ENCODE data around the gene SH3BP1. TPM values are rescaled to one million over a fixed set of nuclear protein-coding genes. Genes with fewer than 3 reads are reported as not detected.
A peak's percentile ranks its signal among the peaks of the same experiment; 100 is the strongest.

SH3BP1 gene
- total RNA-seq, 1 experiment from 2014 or later: 39.4 TPM

DNA sequence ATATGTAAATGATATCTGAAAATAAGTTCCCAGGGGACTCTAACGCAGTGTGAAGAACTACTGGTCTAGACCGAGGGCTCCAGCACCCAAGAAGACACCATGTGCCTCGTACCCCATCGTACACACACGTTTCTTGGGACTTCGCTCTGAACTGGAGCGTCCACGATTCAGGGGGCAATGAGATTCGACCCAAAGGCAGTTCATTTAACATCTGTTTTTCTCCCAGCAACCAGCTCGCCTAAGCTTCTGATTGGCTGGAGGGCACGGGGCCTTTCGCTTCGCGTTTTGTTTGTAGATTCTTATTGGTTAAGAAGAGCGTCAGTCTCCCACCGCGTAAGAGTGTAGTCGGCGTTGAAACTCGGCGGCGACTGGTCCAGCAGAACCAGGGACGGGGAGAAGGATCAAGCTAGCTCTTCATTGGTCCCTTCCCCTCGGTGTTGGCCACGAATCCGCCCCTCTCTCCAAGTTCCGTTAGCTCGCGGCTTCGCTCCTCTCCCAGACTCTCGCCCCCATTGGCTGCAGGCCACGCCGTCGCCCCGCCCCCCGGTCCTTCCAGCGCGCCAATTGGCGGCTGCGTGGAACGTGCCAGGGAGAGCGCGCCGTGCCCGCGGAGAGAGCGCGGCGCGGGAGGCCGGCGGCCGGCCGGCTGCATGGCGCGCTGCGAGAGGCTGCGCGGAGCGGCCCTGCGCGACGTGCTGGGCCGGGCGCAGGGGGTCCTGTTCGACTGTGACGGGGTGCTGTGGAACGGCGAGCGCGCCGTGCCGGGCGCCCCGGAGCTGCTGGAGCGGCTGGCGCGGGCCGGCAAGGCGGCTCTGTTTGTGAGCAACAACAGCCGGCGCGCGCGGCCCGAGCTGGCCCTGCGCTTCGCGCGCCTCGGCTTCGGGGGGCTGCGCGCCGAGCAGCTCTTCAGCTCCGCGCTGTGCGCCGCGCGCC is 18.9 kb downstream of the SH3BP1 start, which contains the start of gene PDXP (continued):
- TF ChIP-seq ZNF219 (CRISPR knock-in tag; IDR thresholded peaks at IDR 0.05; ENCODE audit: borderline replicate concordance): no peak
- TF ChIP-seq, protein P1, sequence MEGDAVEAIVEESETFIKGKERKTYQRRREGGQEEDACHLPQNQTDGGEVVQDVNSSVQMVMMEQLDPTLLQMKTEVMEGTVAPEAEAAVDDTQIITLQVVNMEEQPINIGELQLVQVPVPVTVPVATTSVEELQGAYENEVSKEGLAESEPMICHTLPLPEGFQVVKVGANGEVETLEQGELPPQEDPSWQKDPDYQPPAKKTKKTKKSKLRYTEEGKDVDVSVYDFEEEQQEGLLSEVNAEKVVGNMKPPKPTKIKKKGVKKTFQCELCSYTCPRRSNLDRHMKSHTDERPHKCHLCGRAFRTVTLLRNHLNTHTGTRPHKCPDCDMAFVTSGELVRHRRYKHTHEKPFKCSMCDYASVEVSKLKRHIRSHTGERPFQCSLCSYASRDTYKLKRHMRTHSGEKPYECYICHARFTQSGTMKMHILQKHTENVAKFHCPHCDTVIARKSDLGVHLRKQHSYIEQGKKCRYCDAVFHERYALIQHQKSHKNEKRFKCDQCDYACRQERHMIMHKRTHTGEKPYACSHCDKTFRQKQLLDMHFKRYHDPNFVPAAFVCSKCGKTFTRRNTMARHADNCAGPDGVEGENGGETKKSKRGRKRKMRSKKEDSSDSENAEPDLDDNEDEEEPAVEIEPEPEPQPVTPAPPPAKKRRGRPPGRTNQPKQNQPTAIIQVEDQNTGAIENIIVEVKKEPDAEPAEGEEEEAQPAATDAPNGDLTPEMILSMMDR (IDR thresholded peaks at IDR 0.05): no peak
- TF ChIP-seq TEAD4 (CRISPR knock-in tag; IDR thresholded peaks at IDR 0.05): no peak
- TF ChIP-seq, protein P2, sequence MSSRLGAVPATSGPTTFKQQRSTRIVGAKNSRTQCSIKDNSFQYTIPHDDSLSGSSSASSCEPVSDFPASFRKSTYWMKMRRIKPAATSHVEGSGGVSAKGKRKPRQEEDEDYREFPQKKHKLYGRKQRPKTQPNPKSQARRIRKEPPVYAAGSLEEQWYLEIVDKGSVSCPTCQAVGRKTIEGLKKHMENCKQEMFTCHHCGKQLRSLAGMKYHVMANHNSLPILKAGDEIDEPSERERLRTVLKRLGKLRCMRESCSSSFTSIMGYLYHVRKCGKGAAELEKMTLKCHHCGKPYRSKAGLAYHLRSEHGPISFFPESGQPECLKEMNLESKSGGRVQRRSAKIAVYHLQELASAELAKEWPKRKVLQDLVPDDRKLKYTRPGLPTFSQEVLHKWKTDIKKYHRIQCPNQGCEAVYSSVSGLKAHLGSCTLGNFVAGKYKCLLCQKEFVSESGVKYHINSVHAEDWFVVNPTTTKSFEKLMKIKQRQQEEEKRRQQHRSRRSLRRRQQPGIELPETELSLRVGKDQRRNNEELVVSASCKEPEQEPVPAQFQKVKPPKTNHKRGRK (CRISPR knock-in tag; IDR thresholded peaks at IDR 0.05; ENCODE audit: borderline replicate concordance): no peak
- TF ChIP-seq, protein P3, sequence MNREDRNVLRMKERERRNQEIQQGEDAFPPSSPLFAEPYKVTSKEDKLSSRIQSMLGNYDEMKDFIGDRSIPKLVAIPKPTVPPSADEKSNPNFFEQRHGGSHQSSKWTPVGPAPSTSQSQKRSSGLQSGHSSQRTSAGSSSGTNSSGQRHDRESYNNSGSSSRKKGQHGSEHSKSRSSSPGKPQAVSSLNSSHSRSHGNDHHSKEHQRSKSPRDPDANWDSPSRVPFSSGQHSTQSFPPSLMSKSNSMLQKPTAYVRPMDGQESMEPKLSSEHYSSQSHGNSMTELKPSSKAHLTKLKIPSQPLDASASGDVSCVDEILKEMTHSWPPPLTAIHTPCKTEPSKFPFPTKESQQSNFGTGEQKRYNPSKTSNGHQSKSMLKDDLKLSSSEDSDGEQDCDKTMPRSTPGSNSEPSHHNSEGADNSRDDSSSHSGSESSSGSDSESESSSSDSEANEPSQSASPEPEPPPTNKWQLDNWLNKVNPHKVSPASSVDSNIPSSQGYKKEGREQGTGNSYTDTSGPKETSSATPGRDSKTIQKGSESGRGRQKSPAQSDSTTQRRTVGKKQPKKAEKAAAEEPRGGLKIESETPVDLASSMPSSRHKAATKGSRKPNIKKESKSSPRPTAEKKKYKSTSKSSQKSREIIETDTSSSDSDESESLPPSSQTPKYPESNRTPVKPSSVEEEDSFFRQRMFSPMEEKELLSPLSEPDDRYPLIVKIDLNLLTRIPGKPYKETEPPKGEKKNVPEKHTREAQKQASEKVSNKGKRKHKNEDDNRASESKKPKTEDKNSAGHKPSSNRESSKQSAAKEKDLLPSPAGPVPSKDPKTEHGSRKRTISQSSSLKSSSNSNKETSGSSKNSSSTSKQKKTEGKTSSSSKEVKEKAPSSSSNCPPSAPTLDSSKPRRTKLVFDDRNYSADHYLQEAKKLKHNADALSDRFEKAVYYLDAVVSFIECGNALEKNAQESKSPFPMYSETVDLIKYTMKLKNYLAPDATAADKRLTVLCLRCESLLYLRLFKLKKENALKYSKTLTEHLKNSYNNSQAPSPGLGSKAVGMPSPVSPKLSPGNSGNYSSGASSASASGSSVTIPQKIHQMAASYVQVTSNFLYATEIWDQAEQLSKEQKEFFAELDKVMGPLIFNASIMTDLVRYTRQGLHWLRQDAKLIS (CRISPR knock-in tag; IDR thresholded peaks at IDR 0.05; ENCODE audit: borderline replicate concordance): no peak
- TF ChIP-seq EMX1 (CRISPR knock-in tag; IDR thresholded peaks at IDR 0.05): no peak
- no peak for TF ChIP-seq JAZF1 (CRISPR knock-in tag; IDR thresholded peaks at IDR 0.05)
- TF ChIP-seq, protein P4, sequence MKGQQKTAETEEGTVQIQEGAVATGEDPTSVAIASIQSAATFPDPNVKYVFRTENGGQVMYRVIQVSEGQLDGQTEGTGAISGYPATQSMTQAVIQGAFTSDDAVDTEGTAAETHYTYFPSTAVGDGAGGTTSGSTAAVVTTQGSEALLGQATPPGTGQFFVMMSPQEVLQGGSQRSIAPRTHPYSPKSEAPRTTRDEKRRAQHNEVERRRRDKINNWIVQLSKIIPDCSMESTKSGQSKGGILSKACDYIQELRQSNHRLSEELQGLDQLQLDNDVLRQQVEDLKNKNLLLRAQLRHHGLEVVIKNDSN (CRISPR knock-in tag; IDR thresholded peaks at IDR 0.05): peak; percentile 58
- TF ChIP-seq, protein P5, sequence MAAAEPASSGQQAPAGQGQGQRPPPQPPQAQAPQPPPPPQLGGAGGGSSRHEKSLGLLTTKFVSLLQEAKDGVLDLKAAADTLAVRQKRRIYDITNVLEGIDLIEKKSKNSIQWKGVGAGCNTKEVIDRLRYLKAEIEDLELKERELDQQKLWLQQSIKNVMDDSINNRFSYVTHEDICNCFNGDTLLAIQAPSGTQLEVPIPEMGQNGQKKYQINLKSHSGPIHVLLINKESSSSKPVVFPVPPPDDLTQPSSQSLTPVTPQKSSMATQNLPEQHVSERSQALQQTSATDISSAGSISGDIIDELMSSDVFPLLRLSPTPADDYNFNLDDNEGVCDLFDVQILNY (CRISPR knock-in tag; IDR thresholded peaks at IDR 0.05): peak; percentile 45; the same call in 1 of the 2 replicates
- TF ChIP-seq, protein P6, sequence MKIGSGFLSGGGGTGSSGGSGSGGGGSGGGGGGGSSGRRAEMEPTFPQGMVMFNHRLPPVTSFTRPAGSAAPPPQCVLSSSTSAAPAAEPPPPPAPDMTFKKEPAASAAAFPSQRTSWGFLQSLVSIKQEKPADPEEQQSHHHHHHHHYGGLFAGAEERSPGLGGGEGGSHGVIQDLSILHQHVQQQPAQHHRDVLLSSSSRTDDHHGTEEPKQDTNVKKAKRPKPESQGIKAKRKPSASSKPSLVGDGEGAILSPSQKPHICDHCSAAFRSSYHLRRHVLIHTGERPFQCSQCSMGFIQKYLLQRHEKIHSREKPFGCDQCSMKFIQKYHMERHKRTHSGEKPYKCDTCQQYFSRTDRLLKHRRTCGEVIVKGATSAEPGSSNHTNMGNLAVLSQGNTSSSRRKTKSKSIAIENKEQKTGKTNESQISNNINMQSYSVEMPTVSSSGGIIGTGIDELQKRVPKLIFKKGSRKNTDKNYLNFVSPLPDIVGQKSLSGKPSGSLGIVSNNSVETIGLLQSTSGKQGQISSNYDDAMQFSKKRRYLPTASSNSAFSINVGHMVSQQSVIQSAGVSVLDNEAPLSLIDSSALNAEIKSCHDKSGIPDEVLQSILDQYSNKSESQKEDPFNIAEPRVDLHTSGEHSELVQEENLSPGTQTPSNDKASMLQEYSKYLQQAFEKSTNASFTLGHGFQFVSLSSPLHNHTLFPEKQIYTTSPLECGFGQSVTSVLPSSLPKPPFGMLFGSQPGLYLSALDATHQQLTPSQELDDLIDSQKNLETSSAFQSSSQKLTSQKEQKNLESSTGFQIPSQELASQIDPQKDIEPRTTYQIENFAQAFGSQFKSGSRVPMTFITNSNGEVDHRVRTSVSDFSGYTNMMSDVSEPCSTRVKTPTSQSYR (CRISPR knock-in tag; IDR thresholded peaks at IDR 0.05): no peak
- no peak for TF ChIP-seq TP53 (CRISPR knock-in tag; IDR thresholded peaks at IDR 0.05)
- TF ChIP-seq, protein P7, sequence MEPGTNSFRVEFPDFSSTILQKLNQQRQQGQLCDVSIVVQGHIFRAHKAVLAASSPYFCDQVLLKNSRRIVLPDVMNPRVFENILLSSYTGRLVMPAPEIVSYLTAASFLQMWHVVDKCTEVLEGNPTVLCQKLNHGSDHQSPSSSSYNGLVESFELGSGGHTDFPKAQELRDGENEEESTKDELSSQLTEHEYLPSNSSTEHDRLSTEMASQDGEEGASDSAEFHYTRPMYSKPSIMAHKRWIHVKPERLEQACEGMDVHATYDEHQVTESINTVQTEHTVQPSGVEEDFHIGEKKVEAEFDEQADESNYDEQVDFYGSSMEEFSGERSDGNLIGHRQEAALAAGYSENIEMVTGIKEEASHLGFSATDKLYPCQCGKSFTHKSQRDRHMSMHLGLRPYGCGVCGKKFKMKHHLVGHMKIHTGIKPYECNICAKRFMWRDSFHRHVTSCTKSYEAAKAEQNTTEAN (CRISPR knock-in tag; IDR thresholded peaks at IDR 0.05): no peak
- TF ChIP-seq FOXP1 (CRISPR knock-in tag; IDR thresholded peaks at IDR 0.05; ENCODE audit: borderline replicate concordance): peak; percentile 77
- TF ChIP-seq MYBL2 (CRISPR knock-in tag; IDR thresholded peaks at IDR 0.05): peak; percentile 53; the same call in 1 of the 2 replicates
- TF ChIP-seq, protein P8, sequence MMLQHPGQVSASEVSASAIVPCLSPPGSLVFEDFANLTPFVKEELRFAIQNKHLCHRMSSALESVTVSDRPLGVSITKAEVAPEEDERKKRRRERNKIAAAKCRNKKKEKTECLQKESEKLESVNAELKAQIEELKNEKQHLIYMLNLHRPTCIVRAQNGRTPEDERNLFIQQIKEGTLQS (CRISPR knock-in tag; conservative IDR thresholded peaks at IDR 0.05): no peak
- peak; percentile 95 for TF ChIP-seq NFYB (CRISPR knock-in tag; conservative IDR thresholded peaks at IDR 0.05; ENCODE audit: low read depth)
- peak; percentile 17; the same call in 1 of the 2 replicates for TF ChIP-seq ZNF317 (CRISPR knock-in tag; IDR thresholded peaks at IDR 0.05; ENCODE audit: borderline replicate concordance, low read depth)
- TF ChIP-seq ATF1 (CRISPR knock-in tag; IDR thresholded peaks at IDR 0.05): no peak
- peak; percentile 79 for TF ChIP-seq SP1 (CRISPR knock-in tag; conservative IDR thresholded peaks at IDR 0.05)
- TF ChIP-seq RORB (CRISPR knock-in tag; IDR thresholded peaks at IDR 0.05): no peak
- TF ChIP-seq CREM (CRISPR knock-in tag; IDR thresholded peaks at IDR 0.05): peak; percentile 45; the same call in 1 of the 2 replicates
- TF ChIP-seq JUN (CRISPR knock-in tag; IDR thresholded peaks at IDR 0.05): 0 out of 2 replicates have a peak, but pooled peaks have one; percentile 57
- no peak for TF ChIP-seq ELF4 (CRISPR knock-in tag; IDR thresholded peaks at IDR 0.05; ENCODE audit: low read depth)
- no peak for TF ChIP-seq FOXJ3 (CRISPR knock-in tag; IDR thresholded peaks at IDR 0.05; ENCODE audit: borderline replicate concordance)
- TF ChIP-seq NR2C2 (CRISPR knock-in tag; IDR thresholded peaks at IDR 0.05): no peak

All from WTC11 (cell line).